IPS DF 19.7 (cell line): ENCODE results near the gene EMX1.
A peak's percentile ranks its signal among the peaks of the same experiment; 100 is the strongest.

ENCODE experiments used
- DNase-seq: peaks from one replicate; pipeline ENCODE4 v3.0.0-alpha.2; 2013; ENCODE audit warnings: low read depth, low spot score

Gene EMX1

GRCh38 chr2:72942881-72943418 lies 25.6 kb downstream of the EMX1 start:
- DNase-seq, result no peak

GRCh38 chr2:72943540-72944395 lies 26.4 kb downstream of the EMX1 start:
- no peak for DNase-seq

DNA sequence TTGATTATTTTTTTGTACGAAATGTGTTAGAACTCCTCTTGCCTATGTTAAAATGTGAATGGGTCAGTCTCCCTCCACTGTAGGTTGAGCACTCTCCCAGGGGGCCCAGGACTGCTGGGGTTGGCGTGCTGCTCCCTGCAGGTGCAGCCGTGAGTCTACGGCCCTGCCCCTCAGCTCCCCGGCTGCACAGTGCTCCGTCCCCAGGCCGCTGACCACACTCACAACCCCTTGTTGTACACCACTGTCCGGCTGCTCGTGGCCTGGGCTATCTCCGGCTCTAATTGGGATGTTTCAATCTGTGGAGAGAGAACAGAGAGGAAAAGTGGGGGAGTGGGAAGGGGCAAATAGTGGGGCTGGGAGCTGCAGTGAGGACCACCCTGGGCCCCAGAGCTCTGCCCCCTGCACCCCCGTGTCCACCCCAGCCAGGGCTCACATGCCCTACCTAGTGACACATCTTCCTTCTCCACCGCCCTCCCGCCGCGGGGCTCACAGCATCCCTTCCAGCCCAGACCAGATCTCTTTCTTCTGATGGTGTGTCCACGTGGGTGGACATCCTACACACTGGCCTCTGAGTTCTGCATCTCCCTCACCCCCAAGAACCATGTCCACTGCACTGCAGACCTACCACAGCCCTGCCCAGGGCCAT lies 27.6 kb downstream of the EMX1 start:
- no peak for DNase-seq

DNA sequence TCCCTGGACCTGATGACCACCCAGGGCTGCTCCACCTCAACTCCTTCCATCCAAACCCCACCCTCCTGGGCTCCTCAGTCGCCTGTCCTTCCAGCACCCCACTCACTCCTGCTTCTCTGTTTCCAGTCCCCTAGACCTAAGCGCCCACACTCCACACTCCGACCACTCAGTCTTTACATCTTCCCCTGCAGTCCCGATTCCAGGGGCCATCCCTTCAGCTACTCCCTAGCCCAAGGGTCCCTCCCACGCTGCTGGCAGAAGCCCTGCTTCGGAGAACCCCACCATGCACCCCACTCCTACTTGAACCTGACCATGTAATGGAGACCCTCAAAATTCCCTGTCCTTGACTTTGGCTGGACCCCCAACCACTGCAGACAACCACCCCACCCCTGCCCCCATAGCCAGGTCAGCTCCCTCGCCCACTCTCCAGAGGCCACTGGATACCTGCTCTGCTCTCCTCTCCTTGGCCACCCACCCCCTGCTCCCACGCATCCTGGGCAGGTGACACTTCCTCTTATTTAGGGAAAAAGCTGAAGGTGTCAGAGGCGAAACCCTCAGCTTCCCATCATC lies 28.2 kb downstream of the EMX1 start:
- no peak for DNase-seq

DNA sequence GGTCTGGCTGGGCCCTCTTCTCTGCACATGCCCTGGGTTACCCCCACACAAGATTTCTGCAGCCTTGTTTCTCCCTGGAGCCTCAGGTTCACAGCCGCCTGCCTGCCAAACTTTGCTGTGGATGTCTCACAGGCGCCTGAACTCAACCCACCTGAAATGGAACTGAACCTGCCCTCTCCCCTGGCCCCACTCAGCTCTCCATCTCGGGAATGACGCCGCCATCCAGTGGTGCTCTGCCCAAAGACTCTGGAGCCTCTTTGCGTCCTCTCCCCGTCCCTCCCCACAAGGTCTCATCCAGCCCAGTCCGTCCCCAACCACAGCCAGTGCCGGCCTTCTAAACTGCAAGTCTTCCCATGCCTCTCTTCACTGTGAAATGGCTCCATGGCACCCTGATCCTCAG lies 29.1 kb downstream of the EMX1 start:
- DNase-seq, result no peak

DNA sequence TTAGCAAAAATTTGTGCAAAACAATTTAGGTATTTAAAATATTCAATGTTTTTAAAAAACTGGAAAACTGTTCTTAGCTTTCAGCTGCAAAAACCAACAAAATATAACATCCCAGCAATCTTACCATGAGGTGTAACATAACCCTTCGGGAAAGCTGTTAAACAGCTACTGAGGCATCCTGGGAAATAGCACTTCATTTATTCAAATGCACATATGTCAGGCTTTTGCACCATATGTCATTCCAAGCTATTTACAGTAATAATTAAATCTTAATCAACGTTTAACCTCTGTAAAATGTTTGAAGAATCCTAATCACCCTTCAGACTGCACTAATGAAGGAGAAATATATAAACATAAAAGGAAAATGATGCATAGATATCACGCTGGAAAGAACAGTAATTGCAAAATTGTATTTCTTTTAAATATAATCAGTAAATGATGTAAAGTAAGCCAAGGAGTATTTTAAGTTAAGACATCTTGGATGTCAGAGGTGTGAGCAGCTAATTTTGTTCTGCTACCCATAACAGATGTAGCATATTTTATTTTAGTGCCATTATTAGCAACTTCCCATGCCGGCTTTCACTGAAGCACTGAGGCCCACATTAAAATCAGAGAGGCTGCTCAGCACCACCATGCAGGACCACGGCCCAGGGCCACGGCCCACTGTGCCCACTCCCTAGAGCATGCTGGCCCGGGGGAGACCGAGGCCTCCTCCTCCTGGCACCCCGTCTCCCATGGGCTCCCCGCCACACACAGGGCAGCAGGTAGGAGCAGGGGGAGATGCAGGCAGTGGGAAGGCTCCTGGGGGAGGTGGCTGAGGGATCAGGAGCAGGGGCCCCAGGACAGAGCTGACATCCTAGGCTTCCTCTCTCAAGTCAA lies 30.9 kb downstream of the EMX1 start:
- no peak for DNase-seq

DNA sequence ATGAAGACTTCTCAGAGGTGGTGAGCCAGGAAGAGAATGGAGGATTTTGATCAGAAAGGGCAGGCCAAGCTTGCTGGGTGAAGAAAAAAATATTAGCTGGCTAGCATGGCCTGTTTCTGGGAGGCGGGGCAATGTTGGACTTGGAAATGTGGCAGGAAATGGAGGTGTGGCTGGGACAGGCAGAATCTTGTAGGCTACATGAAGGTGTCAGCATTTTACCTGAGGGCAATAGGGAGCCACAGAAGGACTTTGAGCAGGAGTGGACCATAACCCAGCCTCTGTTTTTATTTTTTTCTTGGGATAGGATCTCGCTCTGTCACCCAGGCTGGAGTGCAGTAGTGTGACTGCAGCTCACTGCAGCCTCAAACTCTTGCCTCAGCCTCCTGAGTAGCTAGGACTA lies 31.7 kb downstream of the EMX1 start:
- DNase-seq, result no peak

GRCh38 chr2:72949642-72950041 lies 32.3 kb downstream of the EMX1 start:
- no peak for DNase-seq

DNA sequence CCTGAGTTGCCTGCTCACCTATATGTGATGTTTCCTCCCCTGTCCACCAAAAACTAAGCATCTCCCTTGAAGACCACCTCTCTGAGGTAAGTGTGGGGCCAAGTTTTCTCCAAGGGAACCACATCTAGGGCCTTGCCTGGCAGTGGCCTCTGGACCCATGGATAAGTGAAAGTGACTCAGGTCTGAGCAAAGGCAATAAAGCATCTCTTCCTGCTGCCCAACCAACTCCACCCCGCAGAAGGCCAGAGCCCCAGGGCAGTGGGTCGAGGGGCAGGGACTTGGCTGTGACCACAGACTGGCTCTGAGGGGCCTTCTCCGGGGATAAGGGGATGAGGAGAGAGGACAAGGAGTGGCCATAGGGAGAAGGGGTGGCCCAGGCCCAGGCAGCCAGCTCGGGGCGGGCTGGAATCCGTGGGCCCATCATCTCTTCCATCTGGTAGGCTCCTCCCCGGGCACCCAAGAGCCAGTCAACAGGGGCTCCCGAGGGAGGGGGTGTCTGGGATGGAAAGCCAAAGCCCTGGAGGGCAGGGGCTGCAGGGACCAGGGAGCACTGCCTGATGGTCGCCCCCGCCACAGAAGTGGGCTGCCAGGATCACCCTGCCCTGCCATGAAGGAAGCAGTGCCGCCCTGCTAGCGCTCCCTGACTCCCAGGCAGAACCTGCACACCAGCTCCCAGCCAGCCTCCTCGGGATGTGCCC lies 33.4 kb downstream of the EMX1 start:
- DNase-seq, result no peak

DNA sequence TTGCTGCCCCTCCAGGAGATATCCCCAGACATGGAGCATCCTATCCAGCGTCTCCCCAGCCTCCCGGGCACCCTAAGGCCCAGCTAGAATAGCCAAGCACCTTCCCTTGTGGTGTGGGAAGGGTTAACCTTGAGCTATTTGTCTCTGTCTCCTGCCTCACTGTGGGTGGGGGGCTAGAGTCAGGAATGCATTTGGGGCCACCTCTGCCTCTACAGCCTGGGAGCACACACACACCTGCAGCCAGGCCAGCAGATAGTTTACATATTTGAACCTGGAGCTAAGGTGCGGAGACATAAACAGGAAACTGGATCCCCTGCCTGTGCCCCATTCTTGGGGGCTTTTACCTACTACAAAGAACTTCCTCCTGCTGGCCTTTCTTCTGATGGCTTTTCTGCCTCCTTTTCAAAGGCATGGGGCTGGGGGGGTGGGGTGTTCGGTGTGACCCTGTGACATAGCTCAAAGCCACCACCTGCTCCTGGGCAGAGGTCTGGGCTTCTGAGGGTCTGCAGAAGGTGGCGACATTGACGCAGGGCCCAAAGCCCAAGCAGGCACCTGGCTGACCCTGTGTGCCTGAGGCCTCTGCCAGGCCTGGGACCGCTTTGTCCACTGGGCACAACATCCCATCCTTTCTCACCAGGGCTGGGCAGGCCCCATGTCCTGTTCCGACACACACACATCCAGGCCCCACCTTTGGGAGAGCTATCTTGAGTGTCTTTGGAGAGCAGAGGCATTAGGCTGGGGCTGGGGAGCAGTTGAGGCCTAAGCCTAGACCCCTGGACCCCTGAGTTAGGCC lies 34.2 kb downstream of the EMX1 start:
- DNase-seq, result peak; percentile 97

DNA sequence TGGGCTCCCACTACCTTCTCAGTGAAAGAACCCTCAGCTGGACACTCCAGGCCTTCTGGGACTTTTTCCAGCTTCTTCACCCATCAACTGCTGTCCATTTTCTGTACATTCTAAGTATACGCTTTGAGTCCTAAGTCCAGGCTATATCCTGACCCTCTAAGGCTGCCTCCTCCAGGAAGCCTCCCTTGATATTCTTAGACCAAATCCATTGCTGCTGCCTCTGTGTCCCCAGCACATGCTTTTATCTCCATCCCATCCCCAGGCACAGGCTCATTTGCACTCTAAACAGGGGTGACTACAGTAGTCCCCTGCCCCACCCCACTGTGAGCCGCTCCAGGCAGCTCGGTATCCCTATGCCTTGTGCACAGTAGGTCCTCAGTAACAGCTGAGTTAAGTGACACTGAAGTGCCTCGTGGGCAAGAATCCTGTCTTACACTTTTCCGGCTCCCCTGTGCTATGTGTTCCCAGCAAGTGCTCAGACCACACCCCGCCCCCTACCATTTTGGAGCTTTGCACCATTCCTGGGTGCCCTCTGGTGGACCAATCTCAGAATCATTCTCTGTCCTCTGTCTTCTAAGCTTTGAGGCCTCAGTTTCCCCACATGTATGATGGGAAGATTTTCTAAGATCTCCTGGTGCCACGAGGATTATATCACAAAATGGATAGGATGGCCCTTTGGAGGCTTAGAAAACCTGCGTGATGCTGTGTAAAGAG lies 34.9 kb downstream of the EMX1 start:
- DNase-seq, result no peak

- DNase-seq, result no peak
These were observed 35.6 kb downstream of the EMX1 start for GRCh38 chr2:72952961-72953360.

DNA sequence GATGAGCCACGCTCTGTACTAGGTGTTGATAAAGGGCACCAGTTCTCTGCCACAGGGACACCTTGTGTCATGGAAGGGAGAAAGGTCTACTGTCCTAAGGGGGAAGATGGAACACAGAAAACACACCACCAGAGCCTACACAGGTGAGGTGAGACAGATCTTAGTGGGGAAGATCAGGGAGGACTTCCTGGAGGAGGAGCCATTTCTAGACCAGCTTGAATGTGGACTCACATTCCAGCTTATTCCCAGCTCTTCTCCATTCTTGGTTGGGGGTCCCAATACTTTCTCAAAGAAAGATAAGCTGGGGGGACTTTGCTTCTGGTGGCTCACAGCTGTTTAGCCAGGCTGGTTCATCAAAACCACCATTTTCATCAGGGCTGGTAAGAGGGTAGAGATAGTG lies 36.2 kb downstream of the EMX1 start:
- DNase-seq, result no peak

- DNase-seq, result no peak
These were observed 36.7 kb downstream of the EMX1 start for GRCh38 chr2:72953976-72954375.

GRCh38 chr2:72954376-72955227 lies 37.3 kb downstream of the EMX1 start:
- DNase-seq, result no peak

DNA sequence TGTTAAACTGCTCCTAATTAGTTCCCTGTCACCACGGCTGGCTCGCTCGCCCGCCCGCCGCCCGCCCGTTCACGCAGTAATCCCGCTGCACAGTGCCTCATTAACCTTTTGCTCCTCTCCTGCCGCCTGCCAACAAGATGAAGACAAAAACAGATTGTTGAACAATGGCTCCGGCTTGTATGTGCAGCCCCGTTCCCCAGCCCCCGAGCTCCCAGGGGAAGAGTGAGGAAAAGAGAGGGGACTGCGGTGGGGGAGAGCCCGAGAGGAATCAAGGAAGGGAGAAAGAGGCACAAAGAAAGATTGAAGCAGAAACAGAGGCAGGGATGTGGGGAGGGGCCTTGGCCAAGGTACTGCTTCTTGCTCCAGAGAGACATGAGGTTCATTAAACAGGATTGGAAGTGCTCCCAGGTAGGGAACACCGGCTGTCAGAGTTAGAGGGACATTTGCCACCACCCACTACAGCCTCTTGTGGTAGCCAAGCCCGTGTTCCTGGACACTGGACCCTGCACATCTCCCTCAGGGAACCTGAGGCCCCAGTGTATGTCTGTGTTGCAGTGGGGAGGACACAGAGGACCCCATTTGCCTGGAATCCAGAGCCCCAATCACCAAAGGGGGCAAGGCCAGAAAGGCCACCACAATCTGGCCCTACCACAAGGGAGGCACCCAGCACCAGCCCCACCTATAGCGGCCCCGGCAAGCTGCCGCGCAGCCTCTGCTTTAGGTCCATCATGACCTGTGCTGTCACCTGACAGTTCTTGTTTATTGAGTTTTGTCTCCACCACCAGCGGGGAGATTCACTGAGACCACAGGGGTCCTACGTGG lies 38.1 kb downstream of the EMX1 start:
- no peak for DNase-seq

DNA sequence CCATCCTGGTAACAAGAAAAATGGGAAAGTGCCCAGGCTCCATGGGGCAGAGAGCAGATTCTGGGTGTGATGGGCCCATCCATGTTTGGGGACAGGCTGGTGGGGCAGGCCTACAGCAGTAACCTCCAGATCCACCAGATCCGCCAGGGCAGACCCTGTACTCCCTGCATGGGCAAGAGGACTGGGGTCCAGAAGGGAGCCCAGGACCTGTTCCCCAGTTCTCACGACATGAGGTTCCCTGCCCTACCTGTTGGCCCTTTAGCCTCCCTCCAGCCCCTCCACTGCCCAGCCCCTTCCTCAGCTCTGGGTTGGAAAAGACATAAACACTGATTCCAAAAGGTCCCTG lies 38.7 kb downstream of the EMX1 start:
- DNase-seq, result no peak

DNA sequence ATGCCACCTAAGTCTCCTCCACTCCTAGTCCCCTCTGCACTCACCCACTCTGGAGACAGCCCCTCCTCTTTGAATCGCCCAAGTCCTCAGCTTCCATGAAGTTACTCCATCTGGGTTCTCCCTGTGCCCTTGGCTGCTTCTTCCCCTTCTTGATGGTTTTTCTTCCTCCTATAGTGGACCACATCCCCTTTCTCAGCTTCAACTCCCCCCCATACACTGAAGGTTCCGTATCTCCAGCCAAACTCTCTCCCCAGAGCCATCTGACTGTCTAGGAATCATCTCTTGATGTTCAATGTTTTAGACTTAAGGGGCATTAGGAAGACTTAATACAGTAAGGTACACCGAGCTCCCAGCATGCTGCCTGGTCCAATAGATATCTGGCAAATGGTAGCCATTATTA lies 39.6 kb downstream of the EMX1 start:
- DNase-seq, result no peak
